Stimulated activated naive CD8-positive, alpha-beta T cell treated with anti-CD3 and anti-CD28 coated beads, Interleukin-15, Interleukin-2, amounts not matched to agents 100 ng/mL and 50 ng/mL, for 24 hours (primary cell): ENCODE results near the gene SLC22A13.

Experiments used
- H3K27ac Mint-ChIP-seq: one replicate; pipeline ENCODE4 v1.8.0; 2021; ENCODE audit warnings: mild to moderate bottlenecking, mixed read lengths
- H3K27me3 Mint-ChIP-seq: one replicate; pipeline ENCODE4 v1.8.0; 2021; ENCODE audit warnings: mixed read lengths
- H3K36me3 Mint-ChIP-seq: one replicate; pipeline ENCODE4 v1.8.0; 2021; ENCODE audit warnings: low read depth, mixed read lengths
- H3K4me1 Mint-ChIP-seq: one replicate; pipeline ENCODE4 v1.8.0; 2021; ENCODE audit warnings: low read depth, mixed read lengths
- H3K4me3 Mint-ChIP-seq: one replicate; pipeline ENCODE4 v1.8.0; 2021; ENCODE audit warnings: mild to moderate bottlenecking, mixed read lengths
- H3K9me3 Mint-ChIP-seq: one replicate; pipeline ENCODE4 v1.8.0; 2021; ENCODE audit warnings: mixed read lengths

SLC22A13 gene

GRCh38 chr3:38250198-38250597 is 15.4 kb upstream of the SLC22A13 start:
- Mint-ChIP-seq H3K27me3 (no peaks in the 10 kb centered on the region), H3K27ac (no peak overlapping the region), H3K4me3 (no peak overlapping the region), H3K4me1 (peaks cover 15% of the 10 kb centered on the region), H3K9me3 (no peaks in the 10 kb centered on the region), H3K36me3 (peaks cover 91% of the 10 kb centered on the region)

- no peaks in the 10 kb centered on the region for H3K9me3 Mint-ChIP-seq
- H3K27me3 Mint-ChIP-seq, result no peaks in the 10 kb centered on the region
- peaks cover 25% of the 10 kb centered on the region for H3K4me1 Mint-ChIP-seq
- H3K36me3 Mint-ChIP-seq, result peaks cover 93% of the 10 kb centered on the region
- H3K27ac Mint-ChIP-seq, result no peak overlapping the region
- no peak overlapping the region for H3K4me3 Mint-ChIP-seq
Measured at GRCh38 chr3:38251197-38251596, 14.4 kb upstream of the SLC22A13 start.

- Mint-ChIP-seq H3K36me3 (peaks cover 82% of the 10 kb centered on the region), H3K27ac (no peak overlapping the region), H3K9me3 (no peaks in the 10 kb centered on the region), H3K27me3 (no peaks in the 10 kb centered on the region), H3K4me3 (no peak overlapping the region), H3K4me1 (peaks cover 40% of the 10 kb centered on the region)
Measured at GRCh38 chr3:38253704-38254103, 11.9 kb upstream of the SLC22A13 start.

GRCh38 chr3:38254872-38255271 is 10.7 kb upstream of the SLC22A13 start:
- Mint-ChIP-seq H3K4me3 (no peak overlapping the region), H3K27ac (no peak overlapping the region), H3K27me3 (no peaks in the 10 kb centered on the region), H3K9me3 (no peaks in the 10 kb centered on the region), H3K4me1 (peaks cover 46% of the 10 kb centered on the region), H3K36me3 (peaks cover 71% of the 10 kb centered on the region)

- H3K36me3 Mint-ChIP-seq, result peaks cover 68% of the 10 kb centered on the region
- H3K27ac Mint-ChIP-seq, result no peak overlapping the region
Measured at GRCh38 chr3:38255627-38256026, 10.0 kb upstream of the SLC22A13 start.

GRCh38 chr3:38257583-38257982 is 8.0 kb upstream of the SLC22A13 start:
- Mint-ChIP-seq H3K4me1 (peaks cover 53% of the 10 kb centered on the region), H3K27me3 (no peaks in the 10 kb centered on the region), H3K36me3 (peaks cover 52% of the 10 kb centered on the region), H3K9me3 (no peaks in the 10 kb centered on the region), H3K27ac (no peak overlapping the region), H3K4me3 (no peak overlapping the region)

More at GRCh38 chr3:38255627-38256026, 10.0 kb upstream of the SLC22A13 start:
- Mint-ChIP-seq H3K27me3 (no peaks in the 10 kb centered on the region), H3K4me3 (no peak overlapping the region), H3K4me1 (peaks cover 53% of the 10 kb centered on the region), H3K9me3 (no peaks in the 10 kb centered on the region)

GRCh38 chr3:38260474-38260873 is 5.1 kb upstream of the SLC22A13 start:
- no peaks in the 10 kb centered on the region for H3K9me3 Mint-ChIP-seq
- H3K36me3 Mint-ChIP-seq, result peaks cover 23% of the 10 kb centered on the region
- H3K27me3 Mint-ChIP-seq, result no peaks in the 10 kb centered on the region
- H3K27ac Mint-ChIP-seq, result no peak overlapping the region
- peaks cover 43% of the 10 kb centered on the region for H3K4me1 Mint-ChIP-seq
- H3K4me3 Mint-ChIP-seq, result no peak overlapping the region

- Mint-ChIP-seq H3K27ac (no peak overlapping the region), H3K4me1 (peaks cover 36% of the 10 kb centered on the region), H3K27me3 (no peaks in the 10 kb centered on the region), H3K36me3 (peaks cover 8% of the 10 kb centered on the region), H3K4me3 (no peak overlapping the region), H3K9me3 (no peaks in the 10 kb centered on the region)
Measured at GRCh38 chr3:38264353-38264771, 1.2 kb upstream of the SLC22A13 start.

GRCh38 chr3:38264779-38265178 is 833 bp upstream of the SLC22A13 start:
- Mint-ChIP-seq H3K4me1 (peaks cover 32% of the 10 kb centered on the region), H3K27me3 (no peaks in the 10 kb centered on the region), H3K9me3 (no peaks in the 10 kb centered on the region), H3K4me3 (no peak overlapping the region), H3K27ac (no peak overlapping the region), H3K36me3 (peaks cover 8% of the 10 kb centered on the region)

- H3K27ac Mint-ChIP-seq, result no peak overlapping the region
- H3K4me1 Mint-ChIP-seq, result peaks cover 24% of the 10 kb centered on the region
- H3K36me3 Mint-ChIP-seq, result peaks cover 1% of the 10 kb centered on the region
Measured at GRCh38 chr3:38266810-38267209, 1.2 kb downstream of the SLC22A13 start.

GRCh38 chr3:38267662-38268061 is 2.0 kb downstream of the SLC22A13 start:
- Mint-ChIP-seq H3K27me3 (no peaks in the 10 kb centered on the region), H3K4me3 (no peak overlapping the region), H3K27ac (no peak overlapping the region), H3K36me3 (no peaks in the 10 kb centered on the region), H3K4me1 (peaks cover 24% of the 10 kb centered on the region), H3K9me3 (peaks cover 3% of the 10 kb centered on the region)

More at GRCh38 chr3:38266810-38267209, 1.2 kb downstream of the SLC22A13 start:
- no peaks in the 10 kb centered on the region for H3K27me3 Mint-ChIP-seq
- no peak overlapping the region for H3K4me3 Mint-ChIP-seq
- peaks cover 3% of the 10 kb centered on the region for H3K9me3 Mint-ChIP-seq

GRCh38 chr3:38268087-38268486 is 2.5 kb downstream of the SLC22A13 start:
- Mint-ChIP-seq H3K9me3 (peaks cover 3% of the 10 kb centered on the region), H3K27me3 (no peaks in the 10 kb centered on the region), H3K4me3 (no peak overlapping the region), H3K4me1 (peaks cover 22% of the 10 kb centered on the region), H3K27ac (no peak overlapping the region), H3K36me3 (no peaks in the 10 kb centered on the region)

GRCh38 chr3:38268522-38268921 is 2.9 kb downstream of the SLC22A13 start:
- peaks cover 18% of the 10 kb centered on the region for H3K4me1 Mint-ChIP-seq
- H3K9me3 Mint-ChIP-seq, result peaks cover 3% of the 10 kb centered on the region
- H3K36me3 Mint-ChIP-seq, result no peaks in the 10 kb centered on the region
- no peak overlapping the region for H3K27ac Mint-ChIP-seq
- no peak overlapping the region for H3K4me3 Mint-ChIP-seq
- no peaks in the 10 kb centered on the region for H3K27me3 Mint-ChIP-seq

- Mint-ChIP-seq H3K4me1 (peaks cover 17% of the 10 kb centered on the region), H3K36me3 (no peaks in the 10 kb centered on the region), H3K9me3 (peaks cover 3% of the 10 kb centered on the region), H3K4me3 (no peak overlapping the region), H3K27me3 (no peaks in the 10 kb centered on the region), H3K27ac (no peak overlapping the region)
Measured at GRCh38 chr3:38270606-38271005, 5.0 kb downstream of the SLC22A13 start.

- Mint-ChIP-seq H3K4me1 (peaks cover 17% of the 10 kb centered on the region), H3K36me3 (no peaks in the 10 kb centered on the region), H3K27me3 (no peaks in the 10 kb centered on the region), H3K9me3 (peaks cover 3% of the 10 kb centered on the region), H3K27ac (no peak overlapping the region), H3K4me3 (no peak overlapping the region)
Measured at GRCh38 chr3:38271553-38271952, 5.9 kb downstream of the SLC22A13 start.

GRCh38 chr3:38274864-38275649 is 9.4 kb downstream of the SLC22A13 start:
- no peaks in the 10 kb centered on the region for H3K27me3 Mint-ChIP-seq
- no peak overlapping the region for H3K4me3 Mint-ChIP-seq
- no peaks in the 10 kb centered on the region for H3K4me1 Mint-ChIP-seq
- H3K9me3 Mint-ChIP-seq, result peaks cover 3% of the 10 kb centered on the region
- H3K36me3 Mint-ChIP-seq, result no peaks in the 10 kb centered on the region
- H3K27ac Mint-ChIP-seq, result no peak overlapping the region
